ENCODE data around the gene EVA1A.

- TF ChIP-seq EZH2 (IDR thresholded peaks at IDR 0.05; ENCODE audit: low read depth) (no peak), CTCF (conservative IDR thresholded peaks at IDR 0.05) (no peak)
These were observed 33.9 kb upstream of the EVA1A start for GRCh38 chr2:75594596-75594995.
